SJSA1 (cell line): ENCODE measurements around the gene PLEKHA6. TPM values are rescaled to one million over a fixed set of nuclear protein-coding genes. Genes with fewer than 3 reads are reported as not detected.
A peak's percentile ranks its signal among the peaks of the same experiment; 100 is the strongest.

ENCODE experiments used
- DNase-seq, 2 experiments: peaks; one replicate each; pipeline ENCODE4 v3.0.0-alpha.2; 2015 to 2020; ENCODE audit warnings: low spot score in 2 of 2, low read depth in 1 of 2
- H3K27ac ChIP-seq: fragments of 250-450 bp; sonication (Bioruptor Pico); 2 replicates; pipeline ENCODE4 v1.5.1; 2020; ENCODE audit warnings: mild to moderate bottlenecking, moderate library complexity
- H3K27me3 ChIP-seq: fragments of 250-450 bp; sonication (Bioruptor Pico); replicated peaks from 2 replicates; pipeline ENCODE4 v1.5.1; 2020; ENCODE audit warnings: mild to moderate bottlenecking, moderate library complexity
- H3K36me3 ChIP-seq: fragments of 250-450 bp; sonication (Bioruptor Pico); 2 replicates; pipeline ENCODE4 v1.5.1; 2020; ENCODE audit warnings: mild to moderate bottlenecking
- H3K4me1 ChIP-seq: fragments of 250-450 bp; sonication (Bioruptor Pico); replicated peaks from 2 replicates; pipeline ENCODE4 v1.6.1; 2021; ENCODE audit warnings: mild to moderate bottlenecking
- H3K4me3 ChIP-seq: fragments of 250-450 bp; sonication (Bioruptor Pico); 2 replicates; pipeline ENCODE4 v1.5.1; 2020; ENCODE audit warnings: mild to moderate bottlenecking
- H3K9me3 ChIP-seq: fragments of 250-450 bp; sonication (Bioruptor Pico); replicated peaks from 2 replicates; pipeline ENCODE4 v1.5.1; 2020; ENCODE audit warnings: mild to moderate bottlenecking
- total RNA-seq: library from RNA; depleted of rRNA; stranded (reverse); fragments of >200 nt; shearing (Covaris generic); gene quantifications from 2 replicates; pipeline ENCODE4 v1.2.3, GENCODE V29; 2014; rRNA removed

Gene PLEKHA6
- total RNA-seq = 0.16 and 0.76 TPM in 2 replicates

GRCh38 chr1:204359474-204360255 is at the start of gene PLEKHA6:
Gene PLEKHA6, minus strand, starts transcription at chr1:204359929. Its CDS starts 86,202 bp downstream, at chr1:204273727.
- Histone ChIP-seq H3K27me3 (no peaks in the 10 kb centered on the region), H3K4me3 (no peak within 1 kb of the TSS), H3K4me1 (peaks cover 16% of the 10 kb centered on the region), H3K9me3 (no peaks in the 10 kb centered on the region), H3K27ac (no peak within 1 kb of the TSS), H3K36me3 (no peaks in the 10 kb centered on the region)
- peak; percentile 50 to 60 for DNase-seq

DNA sequence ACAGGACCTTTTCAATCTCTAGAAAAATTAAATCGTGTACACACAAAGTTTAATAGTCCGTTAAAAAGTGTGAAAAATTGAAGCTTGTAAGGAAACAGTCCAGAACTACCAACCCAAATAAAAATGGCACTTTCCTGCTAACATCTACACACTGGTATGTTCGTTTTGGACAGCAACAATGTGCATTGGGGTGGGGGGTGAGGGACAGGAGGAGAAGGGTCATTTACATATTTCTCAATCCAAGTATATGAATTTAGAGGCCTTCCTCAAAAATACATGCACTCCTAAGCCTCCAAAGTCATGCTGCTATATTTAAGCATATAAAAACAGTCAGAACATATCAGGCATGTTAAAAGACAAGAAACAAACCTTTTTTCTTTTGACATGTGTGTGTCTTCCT is 49.4 kb upstream of the PLEKHA6 start:
- no peak for DNase-seq
- Histone ChIP-seq H3K9me3 (no peaks in the 10 kb centered on the region), H3K4me1 (peaks cover 4% of the 10 kb centered on the region), H3K36me3 (peaks cover 69% of the 10 kb centered on the region), H3K27ac (no peak overlapping the region), H3K27me3 (no peaks in the 10 kb centered on the region), H3K4me3 (peak overlapping the region; percentile 89)

DNA sequence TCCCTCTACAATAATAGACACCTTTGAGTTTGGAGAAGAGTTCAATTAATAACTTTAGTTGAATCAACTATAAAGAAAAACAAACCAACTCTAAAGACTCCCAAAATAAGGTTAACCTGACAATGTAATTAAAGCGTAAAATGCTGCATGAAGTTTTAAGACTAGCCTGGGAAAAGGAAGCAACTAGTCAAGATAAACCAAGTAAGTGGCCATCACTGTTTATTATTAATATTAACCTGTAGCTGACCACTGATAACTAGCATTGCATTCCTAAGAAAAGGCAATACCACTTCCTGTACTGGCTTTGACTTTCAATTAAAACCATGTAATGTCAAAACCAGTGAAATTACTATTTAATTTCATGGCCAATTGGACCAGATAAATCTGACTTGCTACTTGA is 48.9 kb upstream of the PLEKHA6 start:
- no peaks in the 10 kb centered on the region for H3K27me3 ChIP-seq
- DNase-seq = no peak
- H3K4me1 ChIP-seq = peaks cover 4% of the 10 kb centered on the region
- no peaks in the 10 kb centered on the region for H3K9me3 ChIP-seq
- peak overlapping the region; percentile 89 for H3K4me3 ChIP-seq
- peaks cover 74% of the 10 kb centered on the region for H3K36me3 ChIP-seq
- H3K27ac ChIP-seq = no peak overlapping the region

DNA sequence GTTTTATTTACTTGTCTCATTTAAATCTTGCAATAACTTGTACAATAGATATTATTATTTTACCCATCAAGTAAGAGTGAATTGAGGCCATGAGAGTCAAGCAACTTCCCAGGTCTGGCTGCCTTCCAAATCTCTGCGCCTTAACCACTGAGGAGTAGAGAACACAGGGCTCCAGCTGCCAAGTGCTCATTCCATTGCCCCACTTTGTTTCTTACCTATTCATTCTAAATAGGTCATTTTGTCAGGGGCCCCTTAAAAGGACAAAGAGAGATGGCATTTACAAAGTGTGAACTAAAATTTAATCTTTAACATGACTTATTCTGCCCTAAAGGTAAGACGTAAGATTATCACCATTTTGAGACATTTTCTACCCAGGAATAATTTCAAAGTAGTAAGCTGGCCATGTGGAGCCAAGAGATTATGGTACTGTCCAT is 48.4 kb upstream of the PLEKHA6 start:
- Histone ChIP-seq H3K27me3 (no peaks in the 10 kb centered on the region), H3K36me3 (peaks cover 77% of the 10 kb centered on the region), H3K9me3 (no peaks in the 10 kb centered on the region), H3K4me1 (peaks cover 4% of the 10 kb centered on the region), H3K4me3 (peak overlapping the region; percentile 89), H3K27ac (no peak overlapping the region)
- peak in 1 of 2 experiments; percentile 31 for DNase-seq

GRCh38 chr1:204407295-204407971 is 47.7 kb upstream of the PLEKHA6 start:
- Histone ChIP-seq H3K36me3 (peaks cover 83% of the 10 kb centered on the region), H3K4me1 (peaks cover 4% of the 10 kb centered on the region), H3K4me3 (peak overlapping the region; percentile 89), H3K27ac (no peak overlapping the region), H3K9me3 (no peaks in the 10 kb centered on the region), H3K27me3 (no peaks in the 10 kb centered on the region)
- DNase-seq = no peak

GRCh38 chr1:204406621-204407020 is 46.9 kb upstream of the PLEKHA6 start:
- Histone ChIP-seq H3K36me3 (peaks cover 89% of the 10 kb centered on the region), H3K27ac (no peak overlapping the region), H3K27me3 (no peaks in the 10 kb centered on the region), H3K9me3 (no peaks in the 10 kb centered on the region), H3K4me1 (no peaks in the 10 kb centered on the region), H3K4me3 (no peak overlapping the region)
- DNase-seq = no peak

DNA sequence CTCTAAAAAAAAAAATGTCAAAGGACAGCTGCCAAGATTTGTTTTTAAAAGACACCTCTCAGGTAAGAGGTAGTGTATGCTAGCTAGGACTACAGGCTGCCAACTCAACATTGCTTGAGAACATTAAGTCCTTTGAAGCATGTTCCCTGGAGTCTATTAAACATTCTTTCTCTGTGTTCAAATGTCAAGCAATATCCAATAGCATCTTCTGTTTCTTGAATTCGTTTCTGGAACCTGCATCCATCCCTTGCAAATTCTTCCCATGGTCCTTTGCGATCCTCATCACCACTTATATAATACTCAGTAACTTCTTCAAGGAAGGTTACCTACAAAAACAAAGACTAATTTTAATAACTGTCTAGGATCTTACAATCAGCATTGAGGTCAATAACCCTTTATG is 46.3 kb upstream of the PLEKHA6 start:
- no peak overlapping the region for H3K27ac ChIP-seq
- no peak for DNase-seq
- H3K4me1 ChIP-seq = no peaks in the 10 kb centered on the region
- H3K36me3 ChIP-seq = peaks cover 91% of the 10 kb centered on the region
- H3K27me3 ChIP-seq = no peaks in the 10 kb centered on the region
- no peaks in the 10 kb centered on the region for H3K9me3 ChIP-seq
- H3K4me3 ChIP-seq = no peak overlapping the region

DNA sequence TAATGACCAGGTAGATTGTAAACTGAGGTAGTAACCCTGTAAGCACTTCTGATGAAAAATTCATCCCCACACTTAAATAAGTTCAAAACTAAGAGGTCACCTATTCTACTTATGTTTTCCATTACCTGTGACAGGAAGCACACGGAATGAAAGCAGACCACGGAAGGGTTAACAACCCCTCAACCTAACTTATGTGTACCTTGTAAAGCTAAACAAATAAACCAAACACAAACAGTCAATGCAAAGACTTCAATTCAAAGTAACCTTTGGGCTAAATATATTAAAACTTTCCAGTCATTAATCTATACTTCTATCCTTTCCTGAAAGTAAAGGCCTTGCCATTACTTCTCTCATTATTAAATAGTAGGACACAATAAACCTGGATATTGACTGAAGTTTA is 44.9 kb upstream of the PLEKHA6 start:
- Histone ChIP-seq H3K4me3 (no peak overlapping the region), H3K27ac (no peak overlapping the region), H3K4me1 (no peaks in the 10 kb centered on the region), H3K9me3 (no peaks in the 10 kb centered on the region), H3K27me3 (no peaks in the 10 kb centered on the region), H3K36me3 (peaks cover 88% of the 10 kb centered on the region)
- DNase-seq = no peak

DNA sequence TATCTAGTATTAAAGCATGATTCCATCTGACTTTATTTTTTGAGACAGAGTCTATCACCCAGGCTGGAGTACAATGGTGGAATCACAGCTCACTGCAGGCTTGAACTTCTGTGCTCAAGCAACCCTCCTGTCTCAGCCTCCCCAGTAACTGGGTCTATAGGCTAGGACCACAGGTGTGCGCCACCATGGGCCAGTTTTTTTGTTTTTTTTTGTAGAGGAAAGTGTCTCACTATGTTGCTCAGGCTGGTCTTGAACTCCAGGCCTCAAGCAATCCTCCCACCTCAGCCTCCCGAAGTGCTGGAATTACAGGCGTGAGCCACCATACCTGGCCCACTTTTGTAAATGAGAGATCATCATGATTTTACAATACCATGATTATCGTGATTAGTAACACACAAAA is 42.7 kb upstream of the PLEKHA6 start:
- DNase-seq = no peak
- H3K36me3 ChIP-seq = peaks cover 82% of the 10 kb centered on the region

DNA sequence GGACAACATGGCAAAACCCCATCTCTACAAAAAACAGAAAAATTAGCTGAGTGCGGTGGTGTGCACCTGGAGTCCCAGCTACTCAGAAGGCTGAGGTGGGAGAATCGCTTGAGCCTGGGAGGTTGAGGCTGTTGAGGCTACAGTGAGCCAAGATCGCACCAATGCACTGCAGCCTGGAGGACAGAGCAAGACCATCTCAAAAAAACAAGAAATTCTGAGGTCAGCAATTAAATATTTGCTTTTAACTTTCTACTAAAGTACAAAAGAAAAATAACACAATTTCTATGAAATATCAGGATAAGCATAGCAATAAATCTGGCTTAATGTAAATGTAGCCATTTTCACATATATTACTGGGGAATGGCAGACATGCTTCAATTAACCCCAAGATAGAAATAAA is 42.0 kb upstream of the PLEKHA6 start:
- H3K36me3 ChIP-seq = peaks cover 77% of the 10 kb centered on the region
- no peak overlapping the region for H3K27ac ChIP-seq
- H3K4me1 ChIP-seq = no peaks in the 10 kb centered on the region
- no peak overlapping the region for H3K4me3 ChIP-seq
- DNase-seq = no peak
- no peaks in the 10 kb centered on the region for H3K27me3 ChIP-seq
- no peaks in the 10 kb centered on the region for H3K9me3 ChIP-seq

More for the DNA sequence above, 42.7 kb upstream of the PLEKHA6 start:
- no peaks in the 10 kb centered on the region for H3K27me3 ChIP-seq
- H3K4me1 ChIP-seq = no peaks in the 10 kb centered on the region
- H3K4me3 ChIP-seq = no peak overlapping the region
- no peak overlapping the region for H3K27ac ChIP-seq
- H3K9me3 ChIP-seq = no peaks in the 10 kb centered on the region

- Histone ChIP-seq H3K9me3 (no peaks in the 10 kb centered on the region), H3K27me3 (no peaks in the 10 kb centered on the region), H3K27ac (no peak overlapping the region), H3K4me3 (no peak overlapping the region), H3K36me3 (peaks cover 72% of the 10 kb centered on the region), H3K4me1 (no peaks in the 10 kb centered on the region)
- no peak for DNase-seq
These were observed 41.3 kb upstream of the PLEKHA6 start for GRCh38 chr1:204400882-204401510.

GRCh38 chr1:204398197-204399125 is 38.7 kb upstream of the PLEKHA6 start:
- Histone ChIP-seq H3K27ac (no peak overlapping the region), H3K36me3 (peaks cover 46% of the 10 kb centered on the region), H3K27me3 (0 out of 2 replicates have a peak, but pooled peaks cover 5% of the 10 kb centered on the region), H3K4me3 (no peak overlapping the region), H3K9me3 (no peaks in the 10 kb centered on the region), H3K4me1 (no peaks in the 10 kb centered on the region)
- DNase-seq = peak; percentile 53 to 79

DNA sequence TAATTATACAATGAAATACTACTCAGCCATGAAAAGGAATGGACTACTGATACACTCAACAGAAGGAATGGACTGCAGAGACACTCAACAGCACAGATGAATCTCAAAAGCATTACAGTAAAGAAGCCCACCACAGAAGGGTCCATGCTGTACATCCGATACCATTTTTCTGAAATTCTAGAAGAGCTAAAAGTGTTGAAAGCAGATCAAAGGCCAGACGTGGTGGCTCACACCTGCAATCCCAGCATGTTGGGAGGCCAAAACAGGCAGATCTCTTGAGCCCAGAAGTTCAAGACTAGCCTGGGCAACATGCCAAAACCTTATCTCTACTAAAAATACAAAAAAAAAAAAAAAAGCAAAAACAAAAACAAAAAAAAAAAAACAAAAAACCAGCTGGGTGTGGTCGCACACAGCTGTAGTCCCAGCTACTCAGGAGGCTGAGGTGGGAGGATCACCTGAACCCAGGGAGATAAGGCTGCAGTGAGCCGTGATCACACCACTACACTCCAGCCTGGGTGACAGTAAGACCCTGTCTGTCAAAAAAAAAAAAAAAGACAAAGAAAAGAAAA is 36.4 kb upstream of the PLEKHA6 start:
- Histone ChIP-seq H3K4me3 (no peak overlapping the region), H3K36me3 (peaks cover 27% of the 10 kb centered on the region), H3K27me3 (0 out of 2 replicates have a peak, but pooled peaks cover 5% of the 10 kb centered on the region), H3K27ac (no peak overlapping the region), H3K9me3 (no peaks in the 10 kb centered on the region), H3K4me1 (no peaks in the 10 kb centered on the region)
- DNase-seq = no peak
